Measurements from ENCODE around the gene NOP56.

The NOP56 gene

GRCh38 chr20:2703716-2704475, 51.5 kb downstream of the NOP56 start:
- DNase-seq: no peak

- DNase-seq: no peak
Measured at GRCh38 chr20:2705931-2706645, 53.7 kb downstream of the NOP56 start.

GRCh38 chr20:2706688-2707352, 54.4 kb downstream of the NOP56 start:
- no peak for DNase-seq

DNA sequence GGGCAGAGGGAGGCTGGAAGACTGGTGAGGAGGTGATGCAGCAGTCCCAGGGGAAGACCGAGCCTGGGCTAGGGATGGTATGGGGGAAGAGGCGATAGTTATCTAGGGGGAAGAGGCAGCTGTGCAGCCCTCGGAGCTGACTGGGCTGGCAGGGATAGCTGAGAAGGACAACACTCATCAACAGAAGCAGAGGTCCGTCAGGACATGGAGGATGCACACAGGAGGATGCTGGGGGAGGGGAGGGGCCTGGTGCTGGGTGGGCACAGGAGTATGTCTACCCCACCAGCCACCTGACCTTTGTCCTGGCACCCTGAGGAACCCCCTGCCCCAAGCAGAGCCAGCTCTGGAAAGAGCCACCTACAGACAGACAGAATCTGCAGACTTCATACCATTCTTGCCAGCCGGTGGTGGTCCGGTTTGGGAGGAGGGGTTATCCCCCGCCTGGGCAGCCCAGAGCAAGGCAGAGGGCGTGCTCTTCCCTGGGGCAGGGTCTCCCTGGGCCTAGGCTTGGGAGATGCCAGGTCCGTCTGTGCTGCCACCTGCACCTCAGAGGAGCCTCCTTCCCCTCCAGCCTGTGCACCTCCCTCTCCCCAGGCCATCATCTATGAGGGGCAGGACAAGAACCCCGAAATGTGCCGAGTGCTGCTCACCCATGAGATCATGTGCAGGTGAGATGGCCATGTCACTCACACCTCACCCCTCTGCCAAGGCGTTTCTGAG, 55.1 kb downstream of the NOP56 start:
- DNase-seq: no peak
